DMS114 treated with DMSO at 0.1 percent for 48 hours (cell line): ENCODE results near the gene SLC35A3.
"Not testable (repeated sequence)": the region's sequence is repeated elsewhere in the genome, so short reads cannot be mapped to it uniquely, and the experiment has no call there.

Experiments used
- DNase-seq: peaks from one replicate; lab custom pipeline; 2025; ENCODE audit not compliant: unreplicated experiment; lab: John Stamatoyannopoulos, UW

Gene SLC35A3

DNA sequence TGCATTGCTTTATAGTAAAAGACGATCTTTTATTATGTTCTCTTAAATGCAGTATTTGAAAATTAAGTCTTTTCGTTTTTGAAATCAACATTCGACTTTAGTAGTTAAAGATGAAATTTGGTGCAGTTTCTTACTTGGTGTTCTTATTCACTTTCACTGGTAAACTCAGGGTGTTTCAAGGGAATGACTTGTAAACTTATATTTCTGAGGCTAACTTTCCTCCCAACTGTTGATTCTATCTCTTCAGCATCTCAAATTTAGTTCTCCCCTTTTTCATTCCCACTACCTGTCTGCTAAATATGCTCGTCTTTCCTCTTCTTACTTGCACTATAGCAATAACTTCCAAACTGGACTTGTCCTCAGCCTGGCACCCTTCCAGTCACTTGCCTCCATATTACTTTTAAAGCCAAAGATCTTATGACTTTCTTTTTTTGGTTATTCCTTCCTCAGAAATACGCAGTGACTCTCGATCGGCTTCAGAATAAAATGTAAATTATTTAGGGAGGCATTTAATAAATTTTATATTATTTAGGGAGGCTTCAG is 988 bp downstream of the SLC35A3 start:
- no peak for DNase-seq

DNA sequence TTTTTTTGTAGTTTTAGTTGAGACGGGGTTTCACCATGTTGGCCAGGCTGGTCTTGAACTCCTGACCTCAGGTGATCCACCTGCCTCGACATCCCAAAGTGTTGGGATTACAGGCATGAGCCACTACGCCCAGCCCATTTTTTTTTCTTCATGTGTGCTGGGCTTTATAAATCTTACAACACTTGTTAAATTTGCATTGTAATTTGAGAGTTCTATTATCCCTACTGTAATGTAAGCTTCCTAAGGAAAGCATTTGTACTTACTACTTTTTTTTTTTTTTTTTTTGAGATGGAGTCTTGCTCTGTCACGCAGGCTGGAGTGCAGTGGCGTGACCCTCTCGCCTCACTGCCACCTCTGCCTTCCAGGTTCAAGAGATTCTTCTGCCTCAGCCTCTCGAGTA is 2.3 kb downstream of the SLC35A3 start:
- DNase-seq: not testable (repeated sequence)

DNA sequence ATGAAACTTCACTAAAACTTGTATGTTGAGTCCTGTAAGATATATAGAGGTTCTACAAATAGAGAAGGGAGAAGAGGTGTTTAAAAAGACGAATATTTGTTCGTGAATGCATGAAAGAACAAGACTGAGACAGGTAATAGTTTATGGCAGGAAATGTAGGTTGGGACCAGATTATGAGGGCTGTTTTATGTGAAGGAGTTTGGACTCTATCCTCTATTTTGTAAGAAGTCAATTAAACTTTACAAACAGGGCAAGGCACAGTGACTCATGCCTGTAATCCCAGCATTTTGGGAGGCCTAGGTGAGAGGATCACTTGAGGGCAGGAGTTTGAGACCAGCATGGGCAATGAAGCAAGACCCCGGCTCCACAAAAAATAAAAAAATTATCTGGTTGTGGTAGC is 5.7 kb downstream of the SLC35A3 start:
- no peak for DNase-seq

DNA sequence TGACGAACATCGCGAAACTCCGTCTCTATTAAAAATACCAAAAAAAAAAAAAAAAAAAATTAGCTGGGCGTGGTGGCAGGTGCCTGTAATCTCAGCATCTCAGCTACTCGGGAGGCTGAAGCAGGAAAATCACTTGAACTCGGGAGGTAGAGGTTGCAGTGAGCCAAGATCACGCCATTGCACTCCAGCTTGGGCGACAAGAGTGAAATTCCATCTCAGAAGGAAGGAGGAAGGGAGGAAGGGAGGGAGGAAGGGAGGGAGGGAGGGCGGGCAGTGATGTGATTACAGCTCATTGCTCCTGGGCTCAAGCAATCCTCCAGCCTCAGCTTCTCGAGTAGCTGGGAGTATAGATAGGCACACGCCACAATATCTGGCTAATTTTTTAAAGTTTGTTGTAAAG is 7.5 kb downstream of the SLC35A3 start:
- not testable (repeated sequence) for DNase-seq

DNA sequence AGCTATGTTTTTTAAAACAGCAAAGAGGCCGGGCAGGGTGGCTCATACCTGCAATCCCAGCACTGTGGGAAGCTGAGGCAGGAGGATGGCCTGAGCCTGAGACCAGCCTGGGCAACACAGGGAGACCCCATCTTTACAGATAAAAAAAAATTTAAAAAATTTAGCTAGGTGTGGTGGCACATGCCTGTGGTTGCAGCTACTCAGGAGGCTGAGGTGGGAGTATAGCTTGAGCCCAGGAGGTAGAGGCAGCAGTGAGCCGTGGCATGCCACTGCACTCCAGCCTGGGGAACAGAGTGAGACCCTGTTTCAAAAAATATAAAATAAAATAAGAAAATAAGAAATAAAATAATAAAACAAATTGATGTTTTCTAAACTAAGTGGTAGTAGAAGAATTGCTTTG is 8.4 kb downstream of the SLC35A3 start:
- DNase-seq: no peak

- DNase-seq: no peak
These were observed 9.3 kb downstream of the SLC35A3 start for GRCh38 chr1:99979091-99979490.

GRCh38 chr1:99980928-99981327 is 11.1 kb downstream of the SLC35A3 start:
- no peak for DNase-seq

DNA sequence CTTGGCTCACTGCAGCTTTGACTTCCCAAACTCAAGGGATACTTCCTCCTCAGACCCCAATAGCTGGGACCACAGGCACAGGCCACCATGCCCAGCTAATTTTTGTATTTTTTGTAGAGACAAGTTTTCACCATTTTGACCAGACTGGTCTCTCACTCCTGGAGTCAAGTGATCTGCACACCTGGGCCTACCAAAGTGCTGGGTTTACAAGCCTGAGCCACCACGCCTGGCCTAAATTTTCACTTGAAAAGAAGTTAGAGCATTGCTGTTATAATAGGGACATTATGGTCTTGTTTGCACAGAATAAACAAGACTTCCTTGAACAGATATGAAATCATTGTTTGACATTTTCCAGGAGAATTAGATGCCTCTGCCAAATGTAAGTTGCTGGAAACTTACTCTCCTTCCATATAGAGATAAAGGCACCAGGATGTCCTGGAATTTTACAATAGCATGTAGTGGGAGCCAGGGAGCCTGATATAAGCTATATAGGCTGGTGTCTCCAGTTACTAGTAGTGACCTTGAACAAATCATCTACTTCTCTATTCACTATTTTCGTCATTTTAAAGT is 16.9 kb downstream of the SLC35A3 start:
- DNase-seq: no peak

DNA sequence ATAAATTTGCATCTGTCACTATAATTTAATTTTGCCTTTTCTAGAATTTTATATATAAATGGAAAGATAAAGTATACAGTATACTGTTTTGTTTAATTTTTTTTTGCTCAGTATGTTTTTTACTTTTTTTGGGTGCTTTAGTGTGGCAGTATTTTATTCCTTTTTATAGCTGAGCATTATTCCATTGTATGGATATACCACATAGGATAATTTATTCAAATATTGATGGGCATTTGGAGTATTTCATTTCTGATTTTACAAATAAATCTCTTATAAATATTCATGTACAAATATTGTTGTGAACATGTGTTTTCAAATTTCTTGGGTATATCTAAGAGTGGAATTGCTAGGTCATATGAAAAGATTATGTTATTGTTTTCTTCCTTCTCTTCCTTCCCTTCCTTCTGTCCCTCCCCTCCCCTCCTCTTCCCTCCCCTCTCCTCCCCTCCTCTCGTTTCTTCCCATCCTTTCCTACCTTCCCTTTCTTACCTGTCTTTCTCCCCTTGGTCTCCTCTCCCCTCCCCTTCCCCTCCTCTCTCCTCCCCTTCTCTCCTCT is 18.5 kb downstream of the SLC35A3 start:
- no peak for DNase-seq

DNA sequence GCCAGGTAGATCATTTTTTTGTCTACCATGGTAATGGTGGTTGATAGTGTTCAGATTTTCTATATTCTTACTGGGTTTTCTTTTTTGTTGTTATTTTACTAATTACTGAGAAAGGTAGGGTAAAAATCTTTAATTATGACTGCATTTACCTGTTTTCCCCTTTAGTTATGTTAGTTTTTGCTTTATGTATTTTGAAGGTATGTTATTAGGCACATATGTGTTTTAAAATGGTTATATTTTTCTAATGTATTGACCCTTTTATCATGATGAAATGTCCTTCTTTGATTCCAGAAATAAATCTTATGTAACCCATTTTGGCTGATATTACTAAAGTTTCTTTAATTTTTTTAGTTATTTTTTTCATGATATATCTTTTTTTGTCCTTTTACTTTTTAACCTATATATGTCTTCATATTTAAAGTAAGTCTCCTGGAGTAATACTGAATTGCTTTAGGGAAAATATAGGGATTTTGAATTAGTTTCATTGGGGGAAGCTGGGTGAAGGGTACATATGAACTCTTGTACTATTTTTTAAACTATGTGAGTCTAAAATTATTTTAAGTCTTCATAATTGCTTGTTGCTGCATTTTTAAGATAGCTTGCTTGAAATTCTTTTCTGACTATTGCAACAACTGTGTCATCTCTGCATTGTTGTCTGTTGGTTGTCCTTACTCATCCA is 22.4 kb downstream of the SLC35A3 start:
- DNase-seq: no peak

DNA sequence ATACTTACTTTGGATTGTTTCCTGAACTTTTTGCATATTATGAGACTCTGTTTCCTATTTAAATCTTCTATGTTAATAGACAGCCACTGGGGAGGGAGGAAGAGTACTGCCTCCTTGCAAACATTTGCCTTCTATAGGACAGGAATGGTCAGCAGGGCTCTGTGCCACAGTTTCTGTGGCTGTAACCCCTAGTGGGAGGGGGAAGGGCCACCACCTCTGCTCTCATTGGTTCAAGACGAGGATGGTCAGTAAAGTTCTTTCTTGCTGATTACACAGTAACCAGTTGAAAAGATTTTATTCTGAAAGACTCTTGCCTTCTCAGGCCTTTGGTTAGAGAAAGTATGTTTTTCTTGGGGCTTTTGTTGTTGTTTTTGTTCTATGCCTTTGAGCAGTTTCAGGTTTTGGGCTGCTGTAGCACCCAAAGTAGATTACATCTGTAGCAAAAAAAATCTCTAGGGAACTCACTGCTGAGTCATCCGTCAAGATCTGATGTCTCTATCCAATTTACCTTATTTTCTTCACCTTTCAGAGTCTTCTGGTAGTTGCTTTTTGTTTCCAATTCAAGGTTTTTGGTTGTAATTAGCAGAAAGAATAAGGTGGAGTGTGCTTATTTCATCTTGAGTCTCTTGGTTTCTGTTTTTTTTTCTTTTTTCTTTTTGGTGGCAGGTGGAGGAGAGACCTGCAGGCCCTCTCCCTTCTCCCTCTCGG is 23.1 kb downstream of the SLC35A3 start:
- DNase-seq: no peak

DNA sequence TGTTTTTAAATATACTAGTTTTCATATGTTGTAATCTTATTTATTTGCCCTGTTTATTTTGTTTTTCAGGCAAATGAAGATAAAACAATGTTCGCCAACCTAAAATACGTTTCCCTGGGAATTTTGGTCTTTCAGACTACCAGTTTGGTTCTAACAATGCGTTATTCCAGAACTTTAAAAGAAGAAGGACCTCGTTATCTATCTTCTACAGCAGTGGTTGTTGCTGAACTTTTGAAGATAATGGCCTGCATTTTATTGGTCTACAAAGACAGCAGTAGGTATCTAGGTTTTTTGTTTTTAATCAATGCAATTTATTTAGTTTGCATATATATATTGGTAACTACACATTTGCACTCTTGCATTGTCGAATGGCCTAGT is 23.7 kb downstream of the SLC35A3 start:
- DNase-seq: no peak

- no peak for DNase-seq
These were observed 24.7 kb downstream of the SLC35A3 start for GRCh38 chr1:99994496-99994895.

DNA sequence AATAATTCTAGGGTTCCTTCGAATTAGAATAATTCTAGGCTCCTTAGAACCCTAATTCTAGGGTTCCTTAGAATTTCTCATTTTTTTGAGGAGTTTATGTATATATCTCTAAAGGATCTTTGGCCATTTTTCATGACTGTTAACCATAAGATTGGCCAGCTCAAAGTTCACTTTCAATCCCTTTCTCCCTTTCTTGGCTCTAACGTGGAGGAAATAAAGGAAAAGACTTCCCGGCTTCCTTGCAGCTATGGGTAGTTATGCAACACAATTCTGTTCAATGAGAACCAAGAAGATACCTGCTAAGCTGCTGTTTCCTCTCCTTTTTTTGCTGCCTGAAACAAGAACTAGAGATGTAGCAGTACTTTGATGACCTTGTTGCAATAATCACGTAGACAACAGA is 27.2 kb downstream of the SLC35A3 start:
- no peak for DNase-seq

GRCh38 chr1:100001462-100001861 is 31.7 kb downstream of the SLC35A3 start:
- DNase-seq: no peak

DNA sequence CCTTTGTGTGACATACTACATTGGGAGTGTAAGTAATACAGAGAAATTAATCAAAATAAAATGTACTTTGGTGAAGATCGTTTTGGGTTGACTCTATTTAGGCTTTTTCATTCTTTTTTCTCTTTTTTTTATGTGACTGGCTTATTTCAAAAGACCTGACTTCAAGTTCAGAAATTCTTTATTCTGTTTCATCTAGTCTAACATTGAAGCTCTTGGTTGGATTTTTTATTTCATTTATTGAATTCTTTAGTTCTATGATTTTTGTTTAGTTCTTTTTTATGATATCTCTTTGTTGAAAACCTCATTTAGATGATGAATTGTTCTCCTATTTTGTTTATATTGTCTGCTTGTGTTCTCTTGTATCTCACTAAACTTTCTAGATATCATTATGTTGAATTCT is 35.6 kb downstream of the SLC35A3 start:
- no peak for DNase-seq

DNA sequence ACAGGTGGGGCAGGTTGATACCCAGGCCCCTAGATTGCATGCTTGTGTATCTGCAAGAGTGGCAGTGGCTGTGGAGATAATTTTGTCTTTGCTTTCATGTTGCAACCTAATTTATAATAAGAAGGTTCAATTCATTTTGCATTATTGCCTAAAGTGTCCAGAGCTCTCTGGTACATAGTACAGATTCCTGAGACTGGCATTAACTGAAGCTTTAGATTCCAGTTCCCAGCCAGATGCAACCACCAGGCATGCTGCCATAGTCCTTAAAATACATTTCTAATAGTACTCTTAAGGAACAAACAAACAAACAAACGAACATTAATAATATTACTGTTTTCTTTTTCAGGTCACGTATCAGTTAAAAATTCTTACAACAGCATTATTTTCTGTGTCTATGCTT is 36.9 kb downstream of the SLC35A3 start:
- DNase-seq: no peak

- DNase-seq: no peak
These were observed 39.7 kb downstream of the SLC35A3 start for GRCh38 chr1:100009458-100009857.

DNA sequence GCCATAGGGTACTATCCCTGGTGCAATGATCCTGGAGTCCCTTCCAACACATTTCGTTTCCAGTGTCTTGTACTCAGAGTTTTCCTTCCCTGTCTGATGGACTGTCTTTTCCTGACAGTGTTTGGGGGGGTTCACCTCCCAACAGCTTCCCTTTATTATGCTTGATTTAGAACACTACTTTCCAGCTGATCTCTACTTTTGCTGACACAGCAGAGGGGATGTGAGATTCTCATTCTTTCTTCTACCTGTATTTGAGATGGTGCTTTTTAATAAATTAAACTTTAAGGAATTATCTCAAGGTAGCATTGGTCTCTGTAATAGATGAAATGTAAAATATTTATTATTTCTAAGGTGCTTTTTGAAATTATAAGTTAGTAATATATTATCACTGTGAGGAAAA is 41.0 kb downstream of the SLC35A3 start:
- no peak for DNase-seq

- no peak for DNase-seq
These were observed 49.4 kb downstream of the SLC35A3 start for GRCh38 chr1:100019220-100019619.

GRCh38 chr1:100023482-100023881 is 53.7 kb downstream of the SLC35A3 start:
- no peak for DNase-seq

GRCh38 chr1:100027212-100027611 is 57.4 kb downstream of the SLC35A3 start:
- no peak for DNase-seq
